NCI-H446 treated with DMSO at 0.1 percent for 48 hours (cell line): Measurements from ENCODE around the gene PPP4R2.
A peak's percentile ranks its signal among the peaks of the same experiment; 100 is the strongest.

ENCODE experiments used
- DNase-seq: peaks from one replicate; lab custom pipeline; 2025; lab: John Stamatoyannopoulos, UW

PPP4R2 gene

DNA sequence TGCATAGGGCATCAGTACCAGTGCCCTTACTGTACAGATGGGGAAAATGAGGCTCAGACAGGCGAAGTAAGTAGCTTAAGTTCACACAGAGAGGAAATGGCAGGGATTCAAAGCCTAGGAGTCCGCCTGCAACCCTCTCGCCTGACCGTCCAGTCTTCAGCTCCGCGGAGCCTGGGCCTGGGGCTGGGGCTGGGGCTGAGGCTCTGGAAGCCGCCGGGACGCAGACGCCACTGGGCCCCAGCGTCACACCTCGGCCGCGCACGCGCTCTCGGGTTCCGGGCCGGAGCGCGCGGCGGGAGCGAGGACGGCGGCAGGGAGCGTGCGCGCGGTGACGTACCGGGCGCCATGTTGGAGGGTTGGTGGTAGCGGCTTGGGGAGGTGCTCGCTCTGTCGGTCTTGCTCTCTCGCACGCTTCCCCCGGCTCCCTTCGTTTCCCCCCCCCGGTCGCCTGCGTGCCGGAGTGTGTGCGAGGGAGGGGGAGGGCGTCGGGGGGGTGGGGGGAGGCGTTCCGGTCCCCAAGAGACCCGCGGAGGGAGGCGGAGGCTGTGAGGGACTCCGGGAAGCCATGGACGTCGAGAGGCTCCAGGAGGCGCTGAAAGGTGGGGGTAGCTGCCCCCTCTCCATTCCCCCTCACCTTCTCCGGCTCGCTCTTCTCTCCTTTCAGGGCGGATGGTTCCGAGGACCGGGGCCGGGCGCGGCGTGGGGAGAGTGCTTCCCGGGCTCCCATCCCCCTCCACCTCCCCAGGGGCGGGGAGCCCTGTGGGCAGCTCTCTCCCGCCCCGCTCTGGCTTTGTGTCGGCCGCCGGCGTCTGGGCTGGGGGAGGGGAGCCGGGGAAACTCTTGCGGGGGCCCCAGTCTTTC lies at the start of gene PPP4R2:
Gene PPP4R2, plus strand, starts transcription at position 339 of the 861 bp plus-strand sequence. Its CDS starts 227 bp downstream, at position 566.
- peak; percentile 64 for DNase-seq

GRCh38 chr3:72947715-72948490 lies 48.7 kb upstream of the PPP4R2 start:
- DNase-seq, result no peak

DNA sequence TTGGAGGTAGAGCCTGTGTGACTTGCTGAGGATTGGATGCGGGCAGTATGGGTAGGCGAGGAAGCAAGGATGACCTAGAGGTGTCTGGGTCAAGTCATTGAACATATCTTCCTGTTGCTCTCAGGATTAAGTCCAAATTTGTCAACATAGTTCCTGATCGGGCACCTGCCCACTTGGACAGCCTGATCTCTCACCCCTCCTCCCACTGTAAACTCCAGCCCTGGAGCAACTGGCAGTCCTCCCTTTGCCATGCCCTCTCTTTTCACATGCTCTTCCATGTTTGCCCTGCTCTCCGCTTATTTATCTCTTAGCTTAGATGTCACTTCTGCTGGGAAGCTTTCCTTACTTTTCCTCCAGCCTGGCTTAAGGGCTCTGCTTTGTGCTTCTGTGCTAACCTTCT lies 47.6 kb upstream of the PPP4R2 start:
- DNase-seq, result no peak

- no peak for DNase-seq
Observed at GRCh38 chr3:72950372-72950771, 46.2 kb upstream of the PPP4R2 start.

GRCh38 chr3:72950801-72951200 lies 45.8 kb upstream of the PPP4R2 start:
- DNase-seq, result no peak

GRCh38 chr3:72951259-72951722 lies 45.3 kb upstream of the PPP4R2 start:
- DNase-seq, result no peak

GRCh38 chr3:72953325-72953956 lies 43.2 kb upstream of the PPP4R2 start:
- no peak for DNase-seq

DNA sequence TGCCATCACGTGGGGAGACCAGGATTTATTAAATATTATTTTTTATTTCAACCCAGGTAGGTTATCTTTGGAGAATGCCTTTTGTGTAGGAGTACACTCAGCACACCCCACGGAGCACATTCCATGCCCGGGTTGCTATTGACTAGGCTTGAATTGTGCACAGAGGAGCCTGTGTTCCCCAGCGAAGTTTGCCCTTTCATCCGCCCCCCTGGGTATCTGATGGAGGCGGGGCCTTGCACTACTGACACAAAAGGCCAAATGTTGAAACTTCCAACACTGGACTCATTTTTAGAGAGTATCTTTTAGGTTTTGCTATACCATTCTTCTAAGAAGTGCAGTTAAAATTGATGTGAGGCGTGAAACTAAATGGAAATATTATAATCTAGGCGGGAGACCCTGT lies 39.3 kb upstream of the PPP4R2 start:
- no peak for DNase-seq

DNA sequence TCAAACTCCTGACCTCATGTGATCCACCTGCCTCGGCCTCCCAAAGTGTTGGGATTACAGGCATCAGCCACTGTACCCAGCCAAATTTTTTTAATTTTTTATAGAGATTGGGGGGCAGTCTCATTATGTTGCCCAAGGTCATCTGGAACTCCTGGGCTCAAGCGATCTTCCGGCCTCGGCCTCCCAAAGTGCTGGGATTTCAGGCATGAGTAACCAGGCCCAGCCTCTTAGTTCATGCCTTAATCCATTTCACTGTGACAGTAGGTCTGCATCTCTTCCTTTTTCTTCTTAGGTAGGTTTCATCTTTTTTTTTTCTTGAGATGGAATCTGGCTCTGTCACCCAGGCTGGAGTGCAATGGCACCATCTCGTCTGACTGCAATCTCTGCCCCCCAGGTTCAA lies 37.3 kb upstream of the PPP4R2 start:
- DNase-seq, result no peak

DNA sequence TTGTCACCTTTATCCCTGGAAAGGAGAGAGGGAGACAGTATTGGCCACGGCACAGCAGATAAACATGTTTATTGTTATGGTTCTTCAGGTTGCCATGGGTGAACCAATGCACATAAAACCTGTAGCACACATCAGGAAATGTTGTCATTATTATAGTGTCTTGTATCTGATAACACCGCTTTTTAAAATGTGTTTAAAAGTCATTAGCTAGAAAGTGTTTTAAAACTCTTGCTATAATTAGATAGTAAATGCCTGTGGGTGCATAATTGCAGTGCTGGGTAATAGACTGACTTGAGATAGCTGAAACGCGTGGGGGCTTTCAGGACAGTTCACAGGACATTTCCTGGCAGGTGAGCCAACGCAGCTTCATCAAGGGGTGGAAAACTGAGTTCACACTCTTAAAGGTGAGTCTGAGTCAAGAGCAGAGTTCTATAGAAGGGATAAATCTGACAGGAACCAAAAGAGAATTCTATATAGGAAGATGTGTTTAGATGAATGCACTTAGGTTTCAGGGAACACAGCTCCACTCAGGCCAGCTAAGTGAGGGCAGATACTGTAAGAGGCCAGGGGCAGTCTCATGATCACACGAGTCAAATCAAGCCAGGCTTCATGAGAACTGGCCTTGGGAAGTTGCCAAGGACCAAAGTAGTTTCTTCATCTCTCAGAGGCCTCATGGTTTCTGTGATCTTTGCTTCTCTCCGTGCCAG lies 35.6 kb upstream of the PPP4R2 start:
- no peak for DNase-seq

DNA sequence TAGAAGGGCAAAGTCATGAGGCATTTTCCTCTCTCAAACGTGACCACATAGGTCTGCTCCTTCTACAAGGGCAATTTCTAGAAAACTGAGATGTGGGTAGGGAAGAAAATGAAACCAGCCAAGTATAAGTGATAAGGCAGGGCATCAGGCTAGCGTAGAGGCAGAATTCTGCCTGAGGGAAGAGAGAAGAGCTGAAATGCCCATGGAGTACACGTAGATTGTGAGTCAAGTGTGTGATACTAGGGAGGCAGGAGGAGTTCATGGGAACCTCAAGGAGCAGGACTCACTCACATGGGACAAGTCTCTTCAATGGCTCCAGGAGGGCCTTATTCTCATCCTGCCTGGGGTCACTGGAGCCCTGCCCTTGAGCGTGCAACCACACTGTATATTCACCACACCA lies 34.9 kb upstream of the PPP4R2 start:
- DNase-seq, result no peak

DNA sequence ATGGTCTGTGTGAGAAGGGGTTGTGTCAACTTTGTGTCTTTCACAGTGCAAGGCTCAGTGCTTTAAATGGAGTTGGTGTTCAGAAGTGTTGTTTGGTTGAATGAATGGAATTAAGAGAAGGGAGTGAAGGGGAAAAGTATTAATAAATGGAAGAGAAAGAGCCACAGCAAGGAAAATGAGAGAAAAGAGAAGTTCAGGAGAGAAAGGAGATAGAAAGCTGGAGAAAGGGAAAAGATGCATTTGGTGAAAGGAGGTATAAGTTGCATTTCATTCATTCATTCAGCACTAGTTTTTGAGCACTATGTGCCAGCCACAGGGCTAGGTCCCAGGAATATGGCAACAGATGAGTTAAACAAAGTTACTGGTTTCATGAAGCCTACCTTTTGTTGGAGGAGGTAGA lies 34.3 kb upstream of the PPP4R2 start:
- DNase-seq, result no peak

DNA sequence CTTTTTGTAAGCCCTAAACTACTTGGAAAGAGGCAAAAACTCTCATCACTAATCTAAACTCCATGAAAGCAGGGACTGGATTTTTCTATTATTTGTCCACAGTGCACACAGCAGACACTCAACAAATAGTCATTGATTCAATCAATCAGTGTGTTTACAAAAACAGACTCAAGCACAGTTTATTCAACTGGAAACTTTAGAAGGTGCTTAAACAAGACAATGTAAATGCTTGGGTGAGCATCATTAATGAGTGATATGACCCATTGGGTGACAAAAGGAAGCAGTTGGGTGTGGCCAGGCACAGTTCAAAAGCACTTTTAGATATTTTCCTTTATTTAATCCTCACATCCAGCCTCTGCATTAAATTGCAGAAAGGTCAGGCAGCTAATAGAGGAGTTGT lies 32.0 kb upstream of the PPP4R2 start:
- no peak for DNase-seq

GRCh38 chr3:72968266-72968664 lies 28.3 kb upstream of the PPP4R2 start:
- no peak for DNase-seq

- DNase-seq, result no peak
Observed at GRCh38 chr3:72969766-72970165, 26.8 kb upstream of the PPP4R2 start.

- no peak for DNase-seq
Observed at GRCh38 chr3:72970942-72971341, 25.7 kb upstream of the PPP4R2 start.

DNA sequence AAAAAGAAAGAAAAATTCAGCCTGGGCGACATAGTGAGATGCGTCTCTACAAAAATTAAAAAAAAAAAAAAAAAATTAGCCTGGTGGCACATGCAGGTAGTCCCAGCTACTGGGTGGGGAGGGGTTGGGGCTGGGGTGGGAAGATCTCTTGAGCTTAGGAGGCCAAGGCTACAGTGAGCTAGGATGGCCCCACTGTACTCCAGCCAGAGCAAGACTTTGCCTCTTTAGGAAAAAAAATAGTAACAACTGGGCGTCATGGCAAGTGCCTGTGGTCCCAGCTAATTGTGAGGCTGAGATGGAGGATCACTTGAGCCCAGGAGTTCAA lies 23.9 kb upstream of the PPP4R2 start:
- DNase-seq, result no peak

- DNase-seq, result no peak
Observed at GRCh38 chr3:72973031-72973723, 23.4 kb upstream of the PPP4R2 start.

- DNase-seq, result no peak
Observed at GRCh38 chr3:72973786-72974185, 22.8 kb upstream of the PPP4R2 start.

DNA sequence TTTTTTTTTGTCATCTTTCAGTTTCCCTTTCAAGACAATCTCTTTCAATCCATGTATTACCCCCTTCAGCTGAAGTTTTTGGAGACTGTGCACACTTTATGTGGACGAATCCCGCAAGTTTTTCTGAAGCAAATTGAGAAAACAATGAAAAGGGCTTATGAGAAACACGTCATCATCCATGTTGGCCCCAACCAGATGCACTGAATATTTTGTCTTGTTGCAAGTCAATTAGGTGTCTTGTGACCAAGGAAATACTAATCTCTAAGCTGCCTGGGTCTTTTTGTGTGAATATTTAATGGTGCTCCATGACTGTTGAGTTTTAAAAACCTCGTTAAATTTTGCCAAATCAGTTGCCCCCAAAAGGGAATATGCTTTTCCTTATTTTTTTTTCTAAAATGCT lies 21.7 kb upstream of the PPP4R2 start:
- no peak for DNase-seq

- no peak for DNase-seq
Observed at GRCh38 chr3:72976281-72976741, 20.3 kb upstream of the PPP4R2 start.
